HTR-8/SVneo (cell line): Measurements from ENCODE around the gene MACROH2A2.
"Not testable (repeated sequence)": the region's sequence is repeated elsewhere in the genome, so short reads cannot be mapped to it uniquely, and the experiment has no call there.

ENCODE experiments used
- DNase-seq: peaks from one replicate; pipeline ENCODE4 v3.0.0; 2011; ENCODE audit warnings: low spot score, mixed read lengths; ENCODE audit not compliant: insufficient read length
- FAIRE-seq: peaks from 2 replicates; lab custom pipeline; 2011; peaks lifted over from hg19 to GRCh38; lab: Jason Lieb, UNC

The MACROH2A2 gene

GRCh38 chr10:70096705-70097420 is 44.2 kb downstream of the MACROH2A2 start:
- no peak for FAIRE-seq
- DNase-seq, result no peak

DNA sequence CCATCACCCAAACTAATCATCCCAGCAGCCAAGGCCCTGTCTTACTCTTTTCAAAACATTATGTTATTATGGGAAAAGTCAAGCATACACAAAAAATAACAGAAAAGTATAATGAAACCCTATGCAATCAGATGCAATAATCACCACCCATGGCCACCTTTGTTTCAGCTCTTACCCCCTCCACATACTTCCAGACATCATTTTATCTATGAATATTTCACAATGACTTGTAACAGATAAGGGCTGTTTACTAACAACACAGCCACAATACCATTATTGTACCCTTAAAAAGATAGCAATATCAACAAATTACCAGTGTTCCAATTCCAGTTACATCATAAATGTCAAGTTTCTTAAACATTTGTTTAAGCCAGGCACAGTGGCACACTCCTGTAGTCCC is 44.8 kb downstream of the MACROH2A2 start:
- DNase-seq, result no peak
- FAIRE-seq, result no peak

- DNase-seq (no peak), FAIRE-seq (no peak)
Observed at GRCh38 chr10:70098271-70098670, 45.6 kb downstream of the MACROH2A2 start.

DNA sequence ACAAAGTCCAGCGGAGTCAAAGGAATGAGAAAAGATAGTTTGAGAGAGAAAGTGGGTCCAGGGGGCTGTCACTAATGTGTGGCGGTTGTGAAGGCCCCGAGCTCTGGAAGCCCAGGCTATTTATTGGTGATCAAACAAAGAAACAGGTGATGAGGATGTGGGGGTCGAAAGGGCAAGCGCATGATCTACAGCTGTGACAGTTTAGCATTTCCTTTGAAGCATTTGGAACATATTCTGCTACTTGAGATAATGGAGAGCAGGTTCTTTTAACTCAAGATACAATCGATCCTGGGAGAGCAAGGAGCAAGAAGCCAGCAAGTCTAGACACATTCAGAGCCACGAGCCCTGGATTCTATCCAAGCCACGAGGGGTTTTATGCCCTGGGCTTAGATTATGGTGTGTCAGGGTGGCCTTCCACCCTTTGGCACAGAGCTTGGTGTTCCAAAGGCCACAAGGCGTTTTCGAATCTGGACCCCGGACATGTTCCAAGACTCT is 48.5 kb downstream of the MACROH2A2 start:
- FAIRE-seq, DNase-seq: not testable (repeated sequence)

- DNase-seq (no peak), FAIRE-seq (no peak)
Observed at GRCh38 chr10:70101668-70102067, 49.0 kb downstream of the MACROH2A2 start.

DNA sequence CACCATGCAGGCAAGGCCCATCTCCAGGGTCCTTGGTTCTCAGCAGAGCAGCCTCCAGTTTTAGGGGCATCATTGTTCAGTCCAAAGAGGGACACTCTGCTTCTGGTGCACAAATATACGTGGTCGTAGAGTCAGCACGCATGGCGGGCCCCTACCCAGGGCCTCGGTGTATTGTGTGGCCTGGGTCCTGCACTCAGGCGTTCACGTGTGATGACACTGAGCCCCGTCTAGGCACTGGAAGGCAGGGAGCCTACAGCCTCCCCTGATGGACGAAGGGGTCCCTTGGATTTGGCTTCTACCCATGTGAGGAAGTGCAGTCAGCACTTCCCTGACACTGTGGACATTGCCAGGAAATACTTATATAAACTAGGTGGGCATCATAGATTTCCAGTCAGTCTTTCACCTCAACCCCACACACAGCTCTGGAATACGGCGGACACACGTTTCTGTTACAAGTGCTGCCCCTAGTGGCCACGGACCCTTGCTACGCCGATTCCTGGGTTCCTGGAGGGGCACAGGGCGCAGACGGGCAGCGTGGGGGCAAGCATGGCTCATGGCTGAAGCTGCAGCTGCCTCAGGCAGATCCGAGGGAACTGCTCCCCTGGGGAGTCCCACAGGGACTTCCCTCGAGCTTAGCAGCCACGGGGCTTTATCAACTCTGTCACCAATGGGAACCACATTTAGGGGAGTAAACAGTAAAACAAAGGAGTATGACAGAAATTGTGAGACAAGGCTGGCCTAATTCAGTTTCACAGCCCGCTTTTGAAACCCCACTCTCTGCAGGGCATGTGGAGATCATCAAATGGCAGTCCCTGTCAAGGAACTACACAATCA is 54.5 kb downstream of the MACROH2A2 start:
- DNase-seq, result peak; percentile 27

DNA sequence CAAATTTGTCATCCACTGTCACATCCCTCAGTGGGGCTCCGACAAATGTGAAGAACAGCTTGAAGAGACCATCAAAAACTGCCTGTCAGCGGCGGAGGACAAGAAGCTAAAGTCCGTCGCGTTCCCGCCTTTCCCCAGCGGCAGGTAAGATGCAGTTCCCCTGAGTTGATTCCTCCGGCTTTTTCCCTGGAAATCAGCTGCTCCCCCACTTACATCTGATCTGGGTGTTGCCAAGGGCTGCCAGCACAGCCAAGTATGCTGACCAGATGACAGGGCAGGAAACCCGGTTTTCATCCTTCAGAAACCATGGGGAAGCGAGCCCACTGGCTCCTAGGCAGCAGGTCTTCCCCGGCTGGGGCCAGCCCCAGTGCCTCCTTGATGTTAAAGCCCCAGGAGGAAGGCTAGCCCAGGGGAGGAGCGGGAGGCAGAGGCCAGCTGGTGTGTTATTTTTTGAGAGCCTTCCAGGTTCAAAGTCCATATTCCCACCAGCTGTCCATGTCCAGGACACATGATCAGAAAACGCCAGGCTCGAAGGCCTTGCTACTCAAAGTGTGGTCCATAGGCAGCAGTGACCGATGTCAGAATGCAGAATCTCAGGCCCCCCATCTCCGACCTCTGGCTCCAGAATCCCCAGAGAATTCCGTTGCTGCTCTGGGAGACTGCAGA is 56.6 kb downstream of the MACROH2A2 start:
- DNase-seq, result no peak
- no peak for FAIRE-seq

More for the DNA sequence above, 54.5 kb downstream of the MACROH2A2 start:
- FAIRE-seq, result no peak

GRCh38 chr10:70111496-70111895 is 58.9 kb downstream of the MACROH2A2 start:
- FAIRE-seq, result no peak
- DNase-seq, result no peak

- DNase-seq, result no peak
- no peak for FAIRE-seq
Observed at GRCh38 chr10:70112071-70112470, 59.4 kb downstream of the MACROH2A2 start.

GRCh38 chr10:70114902-70115301 is 62.3 kb downstream of the MACROH2A2 start:
- FAIRE-seq, result no peak

GRCh38 chr10:70115948-70116682 is 63.5 kb downstream of the MACROH2A2 start:
- DNase-seq (peak; percentile 64), FAIRE-seq (no peak)

More at GRCh38 chr10:70114902-70115301, 62.3 kb downstream of the MACROH2A2 start:
- DNase-seq, result no peak

- DNase-seq (no peak), FAIRE-seq (no peak)
Observed at GRCh38 chr10:70117646-70118045, 65.0 kb downstream of the MACROH2A2 start.

DNA sequence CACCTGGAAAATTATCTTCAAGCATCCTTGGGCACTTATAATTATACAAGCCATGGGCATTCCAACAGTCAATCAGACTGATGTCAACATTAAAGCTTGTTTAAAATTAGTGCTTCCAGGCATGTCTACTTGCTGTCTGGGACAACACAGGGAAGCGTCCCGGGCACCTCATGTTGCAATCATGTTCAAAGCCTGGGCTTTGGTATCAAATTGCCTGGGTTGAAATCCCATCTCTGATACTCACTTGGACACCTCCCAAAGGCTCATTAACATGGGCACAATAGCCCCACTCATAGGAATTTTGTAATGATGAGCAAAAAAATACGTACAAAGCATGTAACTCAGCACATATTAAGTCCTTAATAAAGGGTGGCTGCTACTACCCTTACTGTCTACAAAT is 65.5 kb downstream of the MACROH2A2 start:
- no peak for DNase-seq
- no peak for FAIRE-seq

DNA sequence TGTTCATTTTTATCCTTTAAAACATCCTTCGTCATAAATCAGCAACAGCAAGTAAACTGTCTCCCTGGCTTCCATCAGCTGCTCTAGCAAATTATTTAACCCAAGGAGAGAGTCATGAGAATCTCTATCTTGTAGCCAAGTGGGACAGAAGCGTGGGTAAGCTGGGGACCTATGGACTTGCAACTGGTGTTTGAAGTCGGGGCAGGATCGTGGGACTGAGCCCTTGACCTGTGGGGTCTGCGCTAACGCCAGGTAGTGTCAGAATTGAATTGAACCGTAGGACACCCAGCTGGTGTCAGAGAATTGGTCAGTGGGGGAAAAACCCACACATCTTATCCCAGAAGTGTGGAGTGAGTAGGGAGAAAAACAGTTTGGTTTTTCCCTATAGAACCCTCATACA is 66.6 kb downstream of the MACROH2A2 start:
- no peak for DNase-seq
- FAIRE-seq, result no peak

GRCh38 chr10:70119623-70120022 is 67.0 kb downstream of the MACROH2A2 start:
- FAIRE-seq (no peak), DNase-seq (no peak)

DNA sequence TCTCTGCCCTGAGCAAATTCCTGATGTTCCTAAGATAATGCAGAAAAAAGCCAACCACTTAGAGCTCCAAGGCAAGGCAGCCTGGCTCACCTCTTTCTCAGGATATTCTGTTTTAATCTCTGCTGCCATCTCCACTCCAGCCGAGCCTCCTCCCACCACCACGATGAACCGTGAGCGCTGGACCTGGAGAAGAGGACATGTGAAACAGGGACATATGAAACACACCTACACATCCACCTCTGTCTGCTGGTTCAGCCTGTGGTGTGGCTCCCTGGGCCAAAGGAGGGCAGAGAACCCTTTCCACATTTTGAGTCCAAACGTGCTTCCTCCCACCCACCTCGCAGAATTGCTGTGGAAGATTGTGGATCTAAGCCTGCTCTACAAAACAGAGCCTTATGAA is 67.8 kb downstream of the MACROH2A2 start:
- FAIRE-seq (no peak), DNase-seq (no peak)

DNA sequence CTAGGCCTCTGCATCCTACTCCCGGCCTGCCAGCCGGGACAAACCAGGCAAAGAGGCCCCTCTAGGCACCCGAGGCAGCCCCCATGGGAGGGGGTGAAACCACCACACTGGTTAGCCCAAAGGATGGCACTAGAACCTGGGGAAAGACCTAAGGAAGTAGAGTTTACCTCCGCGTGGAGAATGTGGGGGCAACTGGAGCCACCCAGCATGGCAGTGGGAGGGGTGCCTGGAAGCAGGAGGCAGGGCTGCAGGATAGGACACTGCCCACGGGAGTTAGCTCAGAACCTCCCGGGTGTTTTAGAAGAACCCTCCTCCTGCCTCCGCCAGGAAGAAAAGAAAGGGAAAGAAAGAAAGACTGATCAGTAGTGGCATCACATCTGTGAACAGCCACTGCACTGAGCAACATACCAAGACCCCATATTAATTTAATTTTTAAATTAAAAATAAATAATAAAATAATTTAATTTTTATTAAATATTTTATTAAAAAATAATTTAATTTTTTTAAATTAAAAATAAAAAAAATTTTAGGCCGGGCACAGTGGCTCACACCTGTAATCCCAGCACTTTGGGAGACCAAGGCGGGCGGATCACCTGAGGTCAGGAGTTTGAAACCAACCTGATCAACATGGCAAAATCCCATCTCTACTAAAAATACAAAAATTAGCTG is 68.8 kb downstream of the MACROH2A2 start:
- no peak for FAIRE-seq
- no peak for DNase-seq

GRCh38 chr10:70122742-70123141 is 70.1 kb downstream of the MACROH2A2 start:
- FAIRE-seq (no peak), DNase-seq (no peak)

DNA sequence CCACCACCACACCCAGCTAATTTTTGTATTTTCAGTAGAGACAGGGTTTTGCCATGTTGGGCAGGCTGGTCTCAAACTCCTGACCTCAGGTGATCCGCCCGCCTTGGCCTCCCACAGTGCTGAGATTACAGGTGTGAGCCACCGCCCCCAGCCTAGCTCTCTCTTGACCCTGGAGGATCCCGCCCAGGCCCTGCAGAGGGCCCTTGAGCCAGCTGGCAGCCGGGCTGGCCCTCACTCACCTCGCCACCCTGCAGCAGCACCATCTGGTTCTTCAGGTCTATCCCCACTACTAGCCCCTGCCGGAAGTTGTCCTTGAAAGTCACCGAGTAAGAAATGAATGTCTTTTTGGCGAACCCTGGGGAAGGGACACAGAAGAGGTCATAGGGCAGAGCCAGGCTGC is 70.5 kb downstream of the MACROH2A2 start:
- FAIRE-seq, DNase-seq: not testable (repeated sequence)
